Esophagus squamous epithelium (tissue), 4 donors: ENCODE measurements around the gene KRTAP10-1.

Source experiments
- POLR2A ChIP-seq, 4 donors: fragments of 450-650 bp; IDR thresholded peaks; one replicate each; pipeline ENCODE4 v1.6.1; 2017; ENCODE audit warnings: antibody characterized with exemption in 4 of 4, mild to moderate bottlenecking in 4 of 4, moderate library complexity in 3 of 4
- TF ChIP-seq, protein P1 (sequence below), 6 experiments: fragments of 450-650 bp in 4 of 6; fragments of 200-600 bp in 2 of 6; sonication (generic) in 2 of 6; IDR thresholded peaks; one replicate each; pipeline ENCODE4 v1.5.1; 2016 to 2019; ENCODE audit warnings: antibody characterized with exemption in 6 of 6, mild to moderate bottlenecking in 4 of 6, moderate library complexity in 4 of 6

DNA sequence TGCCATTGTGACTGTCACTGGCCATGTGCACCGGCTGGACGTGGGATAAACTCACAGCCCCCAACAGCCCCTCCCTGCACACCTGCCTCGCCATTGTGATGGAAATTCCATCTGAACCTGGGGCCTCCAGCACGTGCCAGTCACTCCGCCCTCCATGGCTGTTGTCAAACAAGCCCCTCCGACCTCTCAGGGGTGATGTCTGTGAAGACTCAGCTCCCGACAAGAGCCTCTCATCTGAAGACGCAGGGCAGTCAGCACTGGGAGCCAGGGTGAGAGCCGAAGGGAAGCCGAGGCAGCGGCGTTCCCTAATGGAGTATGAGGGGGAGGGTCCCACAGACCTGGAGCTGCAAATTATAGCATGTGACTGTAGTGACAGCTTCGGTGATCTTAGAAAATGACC lies 12.7 kb upstream of the KRTAP10-1 start:
- TF ChIP-seq, protein P1, sequence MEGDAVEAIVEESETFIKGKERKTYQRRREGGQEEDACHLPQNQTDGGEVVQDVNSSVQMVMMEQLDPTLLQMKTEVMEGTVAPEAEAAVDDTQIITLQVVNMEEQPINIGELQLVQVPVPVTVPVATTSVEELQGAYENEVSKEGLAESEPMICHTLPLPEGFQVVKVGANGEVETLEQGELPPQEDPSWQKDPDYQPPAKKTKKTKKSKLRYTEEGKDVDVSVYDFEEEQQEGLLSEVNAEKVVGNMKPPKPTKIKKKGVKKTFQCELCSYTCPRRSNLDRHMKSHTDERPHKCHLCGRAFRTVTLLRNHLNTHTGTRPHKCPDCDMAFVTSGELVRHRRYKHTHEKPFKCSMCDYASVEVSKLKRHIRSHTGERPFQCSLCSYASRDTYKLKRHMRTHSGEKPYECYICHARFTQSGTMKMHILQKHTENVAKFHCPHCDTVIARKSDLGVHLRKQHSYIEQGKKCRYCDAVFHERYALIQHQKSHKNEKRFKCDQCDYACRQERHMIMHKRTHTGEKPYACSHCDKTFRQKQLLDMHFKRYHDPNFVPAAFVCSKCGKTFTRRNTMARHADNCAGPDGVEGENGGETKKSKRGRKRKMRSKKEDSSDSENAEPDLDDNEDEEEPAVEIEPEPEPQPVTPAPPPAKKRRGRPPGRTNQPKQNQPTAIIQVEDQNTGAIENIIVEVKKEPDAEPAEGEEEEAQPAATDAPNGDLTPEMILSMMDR (IDR thresholded peaks at IDR 0.05): no peak
- TF ChIP-seq POLR2A (IDR thresholded peaks at IDR 0.05): no peak
